Body of pancreas (tissue), 4 donors: ENCODE measurements around the gene KXD1. TPM values are rescaled to one million over a fixed set of nuclear protein-coding genes. Genes with fewer than 3 reads are reported as not detected.

Experiments
- ATAC-seq: fragments of 150-250 bp; one replicate; pipeline ENCODE4 v1.9.1; 2016
- DNase-seq, 4 donors: peaks; one replicate each; pipeline ENCODE4 v3.0.0-alpha.2; 2019
- H3K27ac ChIP-seq, 4 donors: fragments of 200-600 bp; sonication (generic); 1 replicate in 3 of 4; 2 replicates in 1 of 4; pipeline versions ENCODE4 v1.5.1 to v1.6.1; 2016 to 2019; ENCODE audit warnings: mild to moderate bottlenecking in 1 of 4, mixed read lengths in 1 of 4, moderate library complexity in 1 of 4
- H3K27me3 ChIP-seq, 2 donors: fragments of 200-600 bp; sonication (generic); one replicate each; pipeline ENCODE4 v1.6.0; 2016; ENCODE audit warnings: mild to moderate bottlenecking in 1 of 2
- H3K36me3 ChIP-seq, 2 donors: fragments of 200-600 bp; sonication (generic); replicated peaks in 1 of 2; 2 replicates each; pipeline ENCODE4 v1.5.1; 2016; ENCODE audit warnings: low read depth in 2 of 2; ENCODE audit not compliant: insufficient read depth in 1 of 2
- H3K4me1 ChIP-seq: fragments of 200-600 bp; sonication (generic); one replicate; pipeline ENCODE4 v1.6.0; 2016
- H3K4me3 ChIP-seq, 2 donors: fragments of 200-600 bp; sonication (generic); 1 replicate in 1 of 2; 2 replicates in 1 of 2; pipeline ENCODE4 v1.5.1; 2016 to 2019
- H3K9me3 ChIP-seq, 3 donors: fragments of 200-600 bp; sonication (generic); 1 replicate in 2 of 3; 2 replicates in 1 of 3; pipeline ENCODE4 v1.5.1; 2016
- POLR2A ChIP-seq, 3 donors: fragments of 450-650 bp; IDR thresholded peaks; one replicate each; pipeline ENCODE4 v1.6.1; 2016; ENCODE audit warnings: antibody characterized with exemption in 3 of 3, mild to moderate bottlenecking in 2 of 3
- WGBS, 2 donors: methylation state at CpG; one replicate each; pipeline ENCODE4 v1.1.5; 2017; 5-methylcytosine and 5-hydroxymethylcytosine counted together
- intact Hi-C: fragments of 100-400 bp; cut with DNase I; formaldehyde crosslinking; loops from one replicate; pipeline ENCODE4 v1.15.1; 2023
- total RNA-seq, 2 donors: library from RNA; depleted of rRNA; stranded (reverse); fragments of >200 nt; gene quantifications; one replicate each; pipeline ENCODE4 v1.1.0, GENCODE V29; 2016
- TF ChIP-seq, protein P1 (sequence below), 7 experiments: fragments of 450-650 bp in 4 of 7; fragments of 200-600 bp in 3 of 7; sonication (generic) in 3 of 7; IDR thresholded peaks; one replicate each; pipeline ENCODE4 v1.5.1; 2016 to 2019; ENCODE audit warnings: antibody characterized with exemption in 7 of 7

Gene KXD1
- total RNA-seq, 2 donors from 2014 or later: 62.6 to 71.1 TPM

DNA sequence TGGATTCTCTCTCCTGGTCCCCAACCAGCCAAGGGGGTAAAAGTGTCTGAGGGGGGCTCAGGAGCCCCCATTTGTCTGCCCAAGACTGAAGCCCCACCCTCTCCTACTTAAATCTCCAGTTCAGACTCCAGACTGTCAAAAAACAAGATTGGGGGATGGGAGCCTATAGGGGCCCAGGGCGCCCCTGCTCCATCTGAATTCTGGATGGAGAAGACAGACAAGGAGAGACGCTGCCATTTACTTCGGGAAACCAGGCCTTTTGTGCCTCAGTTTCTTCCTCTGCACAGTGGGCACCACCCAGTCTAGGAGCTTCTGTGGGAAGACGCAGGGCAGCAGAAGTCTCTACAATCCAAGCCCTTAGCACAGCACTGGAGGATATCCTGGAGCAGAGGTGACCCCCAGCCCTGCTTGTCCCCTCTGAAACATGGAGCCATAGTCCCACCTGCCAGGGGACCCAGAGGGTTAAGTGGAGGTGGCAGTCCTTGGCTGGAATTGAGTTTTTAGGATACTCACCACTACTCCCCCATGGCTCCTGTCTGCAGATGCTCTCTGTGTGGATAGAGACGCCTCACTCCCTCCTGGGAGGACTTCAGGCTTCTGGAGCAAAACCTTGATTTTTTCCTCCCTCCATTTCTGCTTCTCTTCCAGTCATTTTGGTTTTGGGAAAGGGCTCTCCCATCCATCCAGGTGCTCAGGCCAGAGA, 50.6 kb downstream of the KXD1 start:
- 34 to 37% methylated on average over 5 of the region's 5 CpGs for WGBS, 2 donors
- intact Hi-C loops: no loop called here
- no peak overlapping the region for H3K4me3 ChIP-seq
- no peaks in the 10 kb centered on the region for H3K36me3 ChIP-seq
- ATAC-seq (no peak), DNase-seq (no peak)
- H3K4me1 ChIP-seq: peaks cover 44% of the 10 kb centered on the region
- TF ChIP-seq, protein P1, sequence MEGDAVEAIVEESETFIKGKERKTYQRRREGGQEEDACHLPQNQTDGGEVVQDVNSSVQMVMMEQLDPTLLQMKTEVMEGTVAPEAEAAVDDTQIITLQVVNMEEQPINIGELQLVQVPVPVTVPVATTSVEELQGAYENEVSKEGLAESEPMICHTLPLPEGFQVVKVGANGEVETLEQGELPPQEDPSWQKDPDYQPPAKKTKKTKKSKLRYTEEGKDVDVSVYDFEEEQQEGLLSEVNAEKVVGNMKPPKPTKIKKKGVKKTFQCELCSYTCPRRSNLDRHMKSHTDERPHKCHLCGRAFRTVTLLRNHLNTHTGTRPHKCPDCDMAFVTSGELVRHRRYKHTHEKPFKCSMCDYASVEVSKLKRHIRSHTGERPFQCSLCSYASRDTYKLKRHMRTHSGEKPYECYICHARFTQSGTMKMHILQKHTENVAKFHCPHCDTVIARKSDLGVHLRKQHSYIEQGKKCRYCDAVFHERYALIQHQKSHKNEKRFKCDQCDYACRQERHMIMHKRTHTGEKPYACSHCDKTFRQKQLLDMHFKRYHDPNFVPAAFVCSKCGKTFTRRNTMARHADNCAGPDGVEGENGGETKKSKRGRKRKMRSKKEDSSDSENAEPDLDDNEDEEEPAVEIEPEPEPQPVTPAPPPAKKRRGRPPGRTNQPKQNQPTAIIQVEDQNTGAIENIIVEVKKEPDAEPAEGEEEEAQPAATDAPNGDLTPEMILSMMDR (IDR thresholded peaks at IDR 0.05): no peak
- no peak for TF ChIP-seq POLR2A (IDR thresholded peaks at IDR 0.05)
- H3K27me3 ChIP-seq: peaks cover 0 to 62% of the 10 kb centered on the region in 2 donors
- no peak overlapping the region for H3K27ac ChIP-seq
- no peaks in the 10 kb centered on the region for H3K9me3 ChIP-seq

DNA sequence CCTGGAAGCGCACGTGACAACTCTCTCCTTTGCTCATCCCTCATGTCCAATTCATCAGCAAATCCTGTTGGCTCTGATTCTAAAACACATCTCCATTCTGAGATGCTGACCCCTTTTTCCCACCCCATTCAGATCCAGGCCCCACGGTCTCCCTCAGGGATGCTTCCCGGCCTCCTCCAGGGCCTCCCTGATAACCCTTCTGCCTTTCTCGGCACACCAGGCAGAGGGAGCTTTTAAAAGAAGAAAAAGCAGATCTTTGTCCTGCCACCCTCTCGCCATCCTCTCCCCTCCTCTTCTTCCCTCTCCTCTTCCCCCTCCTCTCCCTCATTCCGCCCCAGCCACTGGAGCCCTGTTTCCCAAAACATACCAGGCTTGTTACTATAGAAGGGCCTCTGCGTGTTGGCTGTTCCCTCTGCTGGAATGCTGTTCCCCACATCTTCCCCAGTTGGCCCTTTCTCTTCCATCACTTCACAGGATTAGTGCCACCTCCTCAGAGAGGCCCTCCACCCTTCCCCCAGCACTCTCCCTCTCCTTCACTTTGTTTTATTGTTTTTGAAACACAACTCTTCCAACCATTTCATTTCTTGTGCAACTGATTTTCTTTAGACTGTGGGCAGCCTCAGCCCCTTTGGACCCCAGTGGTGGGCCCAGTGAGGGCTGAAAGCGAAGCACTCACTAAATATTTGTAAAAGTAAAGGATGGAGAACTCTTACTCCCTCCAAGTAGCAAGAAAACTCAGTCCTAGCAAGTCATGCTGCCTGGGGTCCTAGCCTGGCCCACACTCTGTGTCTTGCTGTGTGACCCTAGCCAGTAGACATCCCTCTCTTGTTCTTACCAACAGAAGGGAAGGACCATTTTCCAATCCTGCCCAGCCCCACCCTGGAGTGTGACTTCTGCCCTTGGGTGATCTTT, 51.4 kb downstream of the KXD1 start:
- WGBS, 2 donors: 57 to 69% methylated on average over 9 of the region's 9 CpGs
- no peak overlapping the region for H3K4me3 ChIP-seq
- no peaks in the 10 kb centered on the region for H3K9me3 ChIP-seq
- peaks cover 44% of the 10 kb centered on the region for H3K4me1 ChIP-seq
- no peaks in the 10 kb centered on the region for H3K36me3 ChIP-seq
- no peak overlapping the region for H3K27ac ChIP-seq
- H3K27me3 ChIP-seq: peaks cover 0 to 65% of the 10 kb centered on the region in 2 donors
- no peak for ATAC-seq
- intact Hi-C loops: no loop called here
- DNase-seq: no peak
- TF ChIP-seq POLR2A (IDR thresholded peaks at IDR 0.05): no peak
- TF ChIP-seq, protein P1 (IDR thresholded peaks at IDR 0.05): no peak

DNA sequence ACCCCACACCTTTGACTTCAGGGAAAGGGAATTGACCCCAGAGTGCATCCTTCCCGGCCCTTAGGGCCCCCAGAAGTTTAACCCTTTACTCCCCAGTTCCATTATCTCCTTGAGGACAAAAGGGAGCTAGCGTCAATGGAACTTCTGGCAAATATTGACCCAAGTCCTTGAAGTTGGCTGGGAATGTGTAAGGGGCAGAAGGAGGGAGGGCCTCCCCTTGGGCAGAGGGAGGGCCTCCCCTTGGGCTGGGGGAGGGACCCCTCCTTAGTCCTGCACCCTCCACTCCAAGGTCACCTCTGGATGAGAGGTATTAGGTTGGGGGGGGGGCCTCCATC, 52.0 kb downstream of the KXD1 start:
- TF ChIP-seq, protein P1 (IDR thresholded peaks at IDR 0.05): no peak
- TF ChIP-seq POLR2A (IDR thresholded peaks at IDR 0.05): no peak
- H3K9me3 ChIP-seq: no peaks in the 10 kb centered on the region
- H3K4me1 ChIP-seq: peaks cover 44% of the 10 kb centered on the region
- H3K27me3 ChIP-seq: peaks cover 0 to 65% of the 10 kb centered on the region in 2 donors
- H3K4me3 ChIP-seq: no peak overlapping the region
- intact Hi-C loops: no loop called here
- ATAC-seq (no peak), DNase-seq (no peak)
- WGBS, 2 donors: 11 to 19% methylated on average over 2 of the region's 2 CpGs
- no peak overlapping the region for H3K27ac ChIP-seq
- no peaks in the 10 kb centered on the region for H3K36me3 ChIP-seq

DNA sequence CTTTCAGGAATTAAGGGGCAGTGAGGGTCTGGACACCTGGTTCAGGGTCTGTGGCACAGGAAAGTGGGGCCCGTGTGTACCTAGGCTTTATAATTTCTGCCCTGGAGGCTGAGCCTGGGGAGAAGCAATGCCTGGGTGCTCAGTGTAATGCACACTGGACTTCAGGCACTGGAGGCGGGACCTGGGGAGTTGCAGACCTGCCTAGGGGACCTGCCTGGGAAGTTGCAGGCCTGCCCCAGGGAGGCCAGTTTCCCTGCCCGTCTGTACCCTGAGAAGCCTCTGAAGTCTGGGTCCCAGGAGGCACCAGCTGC, 52.5 kb downstream of the KXD1 start:
- Histone ChIP-seq H3K27ac (no peak overlapping the region), H3K27me3 (peaks cover 0 to 61% of the 10 kb centered on the region in 2 donors), H3K4me1 (peaks cover 44% of the 10 kb centered on the region), H3K36me3 (no peaks in the 10 kb centered on the region), H3K9me3 (no peaks in the 10 kb centered on the region), H3K4me3 (no peak overlapping the region)
- DNase-seq (no peak), ATAC-seq (no peak)
- WGBS, 2 donors: 17 to 39% methylated on average over 1 to 3 of the region's 3 CpGs
- intact Hi-C loops: no loop called here
- TF ChIP-seq POLR2A (IDR thresholded peaks at IDR 0.05): no peak
- TF ChIP-seq, protein P1 (IDR thresholded peaks at IDR 0.05): no peak
